BLaER1 treated with 17β-estradiol and CSF1 and Interleukin-3, amounts not matched to agents 10 nM and 100 nM (cell line): Measurements from ENCODE around the gene GRIK1.

Experiments
- H3K27ac ChIP-seq, 11 experiments: shearing (Covaris generic); formaldehyde crosslinking; 2 replicates each; pipeline ENCODE4 v1.8.1; 2022
- H3K27me3 ChIP-seq, 11 experiments: shearing (Covaris generic); formaldehyde crosslinking; 2 replicates each; pipeline ENCODE4 v1.8.1; 2022
- H3K36me3 ChIP-seq, 11 experiments: shearing (Covaris generic); formaldehyde crosslinking; 2 replicates each; pipeline ENCODE4 v1.8.1; 2022
- H3K4me1 ChIP-seq, 10 experiments: shearing (Covaris generic); formaldehyde crosslinking; 2 replicates each; pipeline ENCODE4 v1.8.1; 2022
- H3K4me2 ChIP-seq, 11 experiments: shearing (Covaris generic); formaldehyde crosslinking; 2 replicates each; pipeline ENCODE4 v1.8.1; 2022
- H3K4me3 ChIP-seq, 10 experiments: shearing (Covaris generic); formaldehyde crosslinking; 2 replicates each; pipeline ENCODE4 v1.8.1; 2022
- H3K9ac ChIP-seq, 11 experiments: shearing (Covaris generic); formaldehyde crosslinking; 2 replicates each; pipeline ENCODE4 v1.8.1; 2022
- H3K9me3 ChIP-seq, 11 experiments: shearing (Covaris generic); formaldehyde crosslinking; replicated peaks in 1 of 11; 2 replicates each; pipeline ENCODE4 v1.8.1; 2022
- H4K20me1 ChIP-seq, 11 experiments: shearing (Covaris generic); formaldehyde crosslinking; 2 replicates each; pipeline ENCODE4 v1.8.1; 2022
- Cebpa-rat ChIP-seq, 11 experiments: shearing (Covaris generic); IDR thresholded peaks; 2 replicates each; pipeline ENCODE4 v1.8.1; 2022

GRIK1 gene

GRCh38 chr21:29749223-29749622, 190.6 kb downstream of the GRIK1 start:
- Histone ChIP-seq H4K20me1 (no peaks in the 10 kb centered on the region), H3K27me3 (no peaks in the 10 kb centered on the region), H3K27ac (no peak overlapping the region), H3K4me1 (peaks cover 0 to 6% (median 0%) of the 10 kb centered on the region in 10 experiments; a peak in 2 of 20 replicates), H3K4me3 (no peak overlapping the region), H3K36me3 (no peaks in the 10 kb centered on the region), H3K9ac (no peak overlapping the region), H3K4me2 (no peak overlapping the region), H3K9me3 (no peaks in the 10 kb centered on the region)
- no peak for TF ChIP-seq Cebpa-rat (IDR thresholded peaks at IDR 0.05)

GRCh38 chr21:29748391-29749167, 191.2 kb downstream of the GRIK1 start:
- Histone ChIP-seq H3K9me3 (no peaks in the 10 kb centered on the region), H3K4me3 (no peak overlapping the region), H3K4me2 (peak overlapping the region in 2 of 11 experiments; percentile 14 to 15; a peak in 1 of 22 replicates), H3K36me3 (no peaks in the 10 kb centered on the region), H3K9ac (no peak overlapping the region), H4K20me1 (no peaks in the 10 kb centered on the region), H3K27me3 (no peaks in the 10 kb centered on the region), H3K4me1 (peaks cover 0 to 6% (median 0%) of the 10 kb centered on the region in 10 experiments; a peak in 2 of 20 replicates), H3K27ac (no peak overlapping the region)
- TF ChIP-seq Cebpa-rat (IDR thresholded peaks at IDR 0.05), result no peak

- no peak for TF ChIP-seq Cebpa-rat (IDR thresholded peaks at IDR 0.05)
- no peaks in the 10 kb centered on the region for H4K20me1 ChIP-seq
- H3K36me3 ChIP-seq, result no peaks in the 10 kb centered on the region
- peaks cover 0 to 35% (median 0%) of the 10 kb centered on the region in 10 experiments; a peak in 6 of 20 replicates for H3K4me1 ChIP-seq
- no peaks in the 10 kb centered on the region for H3K9me3 ChIP-seq
- H3K4me3 ChIP-seq, result no peak overlapping the region
- H3K9ac ChIP-seq, result no peak overlapping the region
- no peak overlapping the region for H3K27ac ChIP-seq
- no peak overlapping the region for H3K4me2 ChIP-seq
- H3K27me3 ChIP-seq, result no peaks in the 10 kb centered on the region
Measured at GRCh38 chr21:29741761-29742160, 198.0 kb downstream of the GRIK1 start.

GRCh38 chr21:29739176-29739575, 200.6 kb downstream of the GRIK1 start:
- Histone ChIP-seq H4K20me1 (no peaks in the 10 kb centered on the region), H3K9me3 (no peaks in the 10 kb centered on the region), H3K27me3 (no peaks in the 10 kb centered on the region), H3K4me1 (peaks cover 0 to 39% (median 0%) of the 10 kb centered on the region in 10 experiments; a peak in 6 of 20 replicates), H3K4me2 (peak overlapping the region in 3 of 11 experiments; percentile 22 to 65 (median 38); a peak in 5 of 22 replicates), H3K9ac (no peak overlapping the region), H3K36me3 (no peaks in the 10 kb centered on the region), H3K4me3 (no peak overlapping the region), H3K27ac (0 out of 22 replicates have a peak overlapping the region, but pooled peaks of 1 of the 11 experiments have one; percentile 20)
- TF ChIP-seq Cebpa-rat (IDR thresholded peaks at IDR 0.05), result no peak

GRCh38 chr21:29738730-29739129, 201.1 kb downstream of the GRIK1 start:
- peak overlapping the region in 3 of 11 experiments; percentile 22 to 65 (median 38); a peak in 5 of 22 replicates for H3K4me2 ChIP-seq
- H3K4me1 ChIP-seq, result peaks cover 0 to 39% (median 0%) of the 10 kb centered on the region in 10 experiments; a peak in 6 of 20 replicates
- H4K20me1 ChIP-seq, result no peaks in the 10 kb centered on the region
- peak in 1 of 11 experiments; percentile 45; a peak in 1 of 22 replicates for TF ChIP-seq Cebpa-rat (IDR thresholded peaks at IDR 0.05)
- no peaks in the 10 kb centered on the region for H3K36me3 ChIP-seq
- H3K27ac ChIP-seq, result no peak overlapping the region
- H3K9ac ChIP-seq, result no peak overlapping the region
- no peak overlapping the region for H3K4me3 ChIP-seq
- no peaks in the 10 kb centered on the region for H3K9me3 ChIP-seq
- no peaks in the 10 kb centered on the region for H3K27me3 ChIP-seq

GRCh38 chr21:29737186-29737585, 202.6 kb downstream of the GRIK1 start:
- no peak for TF ChIP-seq Cebpa-rat (IDR thresholded peaks at IDR 0.05)
- Histone ChIP-seq H3K9me3 (no peaks in the 10 kb centered on the region), H4K20me1 (no peaks in the 10 kb centered on the region), H3K4me3 (no peak overlapping the region), H3K36me3 (no peaks in the 10 kb centered on the region), H3K4me2 (peak overlapping the region in 3 of 11 experiments; percentile 21 to 69 (median 58); a peak in 6 of 22 replicates), H3K4me1 (peaks cover 0 to 39% (median 0%) of the 10 kb centered on the region in 10 experiments; a peak in 6 of 20 replicates), H3K27me3 (no peaks in the 10 kb centered on the region), H3K9ac (no peak overlapping the region), H3K27ac (no peak overlapping the region)

- Histone ChIP-seq H3K27me3 (no peaks in the 10 kb centered on the region), H3K9me3 (no peaks in the 10 kb centered on the region), H3K4me3 (no peak overlapping the region), H3K4me2 (no peak overlapping the region), H3K4me1 (peaks cover 0 to 42% (median 0%) of the 10 kb centered on the region in 10 experiments; a peak in 6 of 20 replicates), H4K20me1 (no peaks in the 10 kb centered on the region), H3K36me3 (no peaks in the 10 kb centered on the region), H3K9ac (no peak overlapping the region), H3K27ac (no peak overlapping the region)
- TF ChIP-seq Cebpa-rat (IDR thresholded peaks at IDR 0.05), result no peak
Measured at GRCh38 chr21:29730281-29730680, 209.5 kb downstream of the GRIK1 start.

GRCh38 chr21:29726044-29726443, 213.8 kb downstream of the GRIK1 start:
- no peaks in the 10 kb centered on the region for H3K9me3 ChIP-seq
- H3K36me3 ChIP-seq, result no peaks in the 10 kb centered on the region
- H3K4me1 ChIP-seq, result peaks cover 0 to 45% (median 0%) of the 10 kb centered on the region in 10 experiments; a peak in 6 of 20 replicates
- H3K4me2 ChIP-seq, result peak overlapping the region in 3 of 11 experiments; percentile 8 to 65 (median 63); a peak in 5 of 22 replicates
- no peak overlapping the region for H3K4me3 ChIP-seq
- no peak overlapping the region for H3K27ac ChIP-seq
- H4K20me1 ChIP-seq, result no peaks in the 10 kb centered on the region
- H3K9ac ChIP-seq, result no peak overlapping the region
- H3K27me3 ChIP-seq, result no peaks in the 10 kb centered on the region
- no peak for TF ChIP-seq Cebpa-rat (IDR thresholded peaks at IDR 0.05)

- no peaks in the 10 kb centered on the region for H3K9me3 ChIP-seq
- no peaks in the 10 kb centered on the region for H3K36me3 ChIP-seq
- H4K20me1 ChIP-seq, result no peaks in the 10 kb centered on the region
- H3K27me3 ChIP-seq, result no peaks in the 10 kb centered on the region
- H3K27ac ChIP-seq, result no peak overlapping the region
- peak overlapping the region in 3 of 11 experiments; percentile 8 to 65 (median 63); a peak in 4 of 22 replicates for H3K4me2 ChIP-seq
- peaks cover 0 to 45% (median 0%) of the 10 kb centered on the region in 10 experiments; a peak in 6 of 20 replicates for H3K4me1 ChIP-seq
- H3K4me3 ChIP-seq, result no peak overlapping the region
- TF ChIP-seq Cebpa-rat (IDR thresholded peaks at IDR 0.05), result no peak
- H3K9ac ChIP-seq, result no peak overlapping the region
Measured at GRCh38 chr21:29725025-29725736, 214.6 kb downstream of the GRIK1 start.
